Measurements from ENCODE around the gene PRSS50. TPM values are rescaled to one million over a fixed set of nuclear protein-coding genes. Genes with fewer than 3 reads are reported as not detected.

Gene PRSS50
- total RNA-seq, 1 experiment from 2014 or later, result 0.70 TPM

GRCh38 chr3:46716461-46717441 lies 918 bp downstream of the PRSS50 start:
- DNase-seq (ENCODE audit: low spot score) (no peak), ATAC-seq (no peak)
- ChIA-PET POLR2A (no interaction called here), CTCF (interaction anchor here (0.5 to 1.8 kb wide), 42 partner anchors 9 to 394 kb away, joined by 3 to 15 read pairs (median 4); partner anchors contain the start of genes ALS2CL, LTF, RTP3 and TMIE)
- TF ChIP-seq RORB (CRISPR knock-in tag; IDR thresholded peaks at IDR 0.05) (no peak), MXD4 (CRISPR knock-in tag; IDR thresholded peaks at IDR 0.05; ENCODE audit: borderline replicate concordance) (no peak), ARID4B (CRISPR knock-in tag; IDR thresholded peaks at IDR 0.05; ENCODE audit: borderline replicate concordance) (no peak), HMGA2 (CRISPR knock-in tag; IDR thresholded peaks at IDR 0.05) (no peak), SMAD3 (CRISPR knock-in tag; IDR thresholded peaks at IDR 0.05; ENCODE audit: borderline replicate concordance) (no peak), RELA (CRISPR knock-in tag; IDR thresholded peaks at IDR 0.05; ENCODE audit: borderline replicate concordance) (no peak), NR2C2 (CRISPR knock-in tag; IDR thresholded peaks at IDR 0.05) (no peak), ZNF138 (CRISPR knock-in tag; conservative IDR thresholded peaks at IDR 0.05) (no peak), IRF1 (CRISPR knock-in tag; IDR thresholded peaks at IDR 0.05) (no peak), AFF4 (CRISPR knock-in tag; IDR thresholded peaks at IDR 0.05; ENCODE audit: borderline replicate concordance) (no peak), MYBL2 (CRISPR knock-in tag; IDR thresholded peaks at IDR 0.05) (no peak), FOXJ3 (CRISPR knock-in tag; IDR thresholded peaks at IDR 0.05; ENCODE audit: borderline replicate concordance) (no peak), E2F5 (CRISPR knock-in tag; IDR thresholded peaks at IDR 0.05) (no peak), KAT7 (CRISPR knock-in tag; IDR thresholded peaks at IDR 0.05; ENCODE audit: borderline replicate concordance) (no peak), NFATC4 (CRISPR knock-in tag; IDR thresholded peaks at IDR 0.05) (no peak), IRF2 (CRISPR knock-in tag; IDR thresholded peaks at IDR 0.05; ENCODE audit: borderline replicate concordance, low read depth) (no peak), NR1H2 (CRISPR knock-in tag; IDR thresholded peaks at IDR 0.05) (no peak)
- H3K4me3 Mint-ChIP-seq, result no peak overlapping the region
- no peaks in the 10 kb centered on the region for H3K27me3 Mint-ChIP-seq (ENCODE audit: low read depth)
- peaks cover 6% of the 10 kb centered on the region for H3K9me3 Mint-ChIP-seq
- no peak overlapping the region for H3K27ac Mint-ChIP-seq
- H3K4me1 Mint-ChIP-seq, result no peaks in the 10 kb centered on the region
- no peaks in the 10 kb centered on the region for H3K36me3 Mint-ChIP-seq
